ENCODE data around the gene CRYGS.

The CRYGS gene

GRCh38 chr3:186493525-186494255 is 50.5 kb downstream of the CRYGS start:
- Histone ChIP-seq H3K27me3 (ENCODE audit: control insufficient read depth, insufficient read depth, low read length) (no peaks in the 10 kb centered on the region), H3K36me3 (ENCODE audit: control insufficient read depth, insufficient read depth, low read length) (no peaks in the 10 kb centered on the region), H3K4me3 (ENCODE audit: low read length) (no peak overlapping the region), H3K4me1 (ENCODE audit: control insufficient read depth, insufficient read depth, low read length) (no peaks in the 10 kb centered on the region), H3K27ac (ENCODE audit: low read length) (no peak overlapping the region), H3K9me3 (ENCODE audit: control insufficient read depth, insufficient read depth, low read length) (no peaks in the 10 kb centered on the region)
- no peak for DNase-seq (ENCODE audit: low read depth, low spot score)
- WGBS (ENCODE audit: insufficient coverage, insufficient read length), result no CpG with 5 or more reads among the region's 21 CpGs

GRCh38 chr3:186492385-186492984 is 51.7 kb downstream of the CRYGS start:
- H3K4me3 ChIP-seq (ENCODE audit: low read length), result no peak overlapping the region
- no peak overlapping the region for H3K27ac ChIP-seq (ENCODE audit: low read length)
- H3K36me3 ChIP-seq (ENCODE audit: control insufficient read depth, insufficient read depth, low read length), result no peaks in the 10 kb centered on the region
- no peaks in the 10 kb centered on the region for H3K27me3 ChIP-seq (ENCODE audit: control insufficient read depth, insufficient read depth, low read length)
- no CpG with 5 or more reads among the region's 4 CpGs for WGBS (ENCODE audit: insufficient coverage, insufficient read length)
- DNase-seq (ENCODE audit: low read depth, low spot score), result no peak
- no peaks in the 10 kb centered on the region for H3K4me1 ChIP-seq (ENCODE audit: control insufficient read depth, insufficient read depth, low read length)
- H3K9me3 ChIP-seq (ENCODE audit: control insufficient read depth, insufficient read depth, low read length), result no peaks in the 10 kb centered on the region

- WGBS (ENCODE audit: insufficient coverage, insufficient read length), result no CpG with 5 or more reads among the region's 4 CpGs
- Histone ChIP-seq H3K4me3 (ENCODE audit: low read length) (no peak overlapping the region), H3K36me3 (ENCODE audit: control insufficient read depth, insufficient read depth, low read length) (no peaks in the 10 kb centered on the region), H3K9me3 (ENCODE audit: control insufficient read depth, insufficient read depth, low read length) (no peaks in the 10 kb centered on the region), H3K4me1 (ENCODE audit: control insufficient read depth, insufficient read depth, low read length) (no peaks in the 10 kb centered on the region), H3K27me3 (ENCODE audit: control insufficient read depth, insufficient read depth, low read length) (no peaks in the 10 kb centered on the region), H3K27ac (ENCODE audit: low read length) (no peak overlapping the region)
- no peak for DNase-seq (ENCODE audit: low read depth, low spot score)
Observed at GRCh38 chr3:186489507-186489906, 54.7 kb downstream of the CRYGS start.

All from iPS DF 6.9 (cell line).